A549 treated with RU486 at 1 μM for 4 hours (cell line): ENCODE data around the gene GORASP2. TPM values are rescaled to one million over a fixed set of nuclear protein-coding genes. Genes with fewer than 3 reads are reported as not detected.

ENCODE experiments used
- total RNA-seq: library from RNA; stranded (reverse); fragments of 200-300 nt; extraction: Qiagen RNA extraction; gene quantifications from 5 replicates; pipeline ENCODE4 v1.2.3, GENCODE V29; 2022; ENCODE audit warnings: low read depth

The GORASP2 gene
- total RNA-seq: 91.3 to 115 TPM (median 94.8 TPM) in 5 replicates

GRCh38 chr2:170928824-170929685, at the start of gene GORASP2:
Gene GORASP2 (plus strand): TSS chr2:170929253. CDS start chr2:170929341, 88 bp downstream.

Other genes starting within 250 kb of the GORASP2 start
- 0.05 TPM in 1 of 5 replicates, not detected in the others for gene SP5, start 213.9 kb upstream of the GORASP2 start, total RNA-seq
- not detected in 5 replicates for gene ERICH2, start 158.9 kb upstream of the GORASP2 start, total RNA-seq
- gene GAD1, start 112.4 kb upstream of the GORASP2 start, total RNA-seq: 0.39 to 0.63 TPM (median 0.42 TPM) in 5 replicates
- gene TLK1, start 231.6 kb downstream of the GORASP2 start, total RNA-seq: 21.3 to 29.5 TPM (median 24.0 TPM) in 5 replicates